HG03025 (cell line): ENCODE results near the gene DRAXIN.

Source experiments
- ATAC-seq: cut with Tn5 transposase; IDR thresholded peaks from one replicate; pipeline ENCODE4 v1.9.1; 2021; ENCODE audit warnings: mild to moderate bottlenecking, moderate library complexity; ENCODE audit not compliant: unreplicated experiment, low FRiP score

The DRAXIN gene

DNA sequence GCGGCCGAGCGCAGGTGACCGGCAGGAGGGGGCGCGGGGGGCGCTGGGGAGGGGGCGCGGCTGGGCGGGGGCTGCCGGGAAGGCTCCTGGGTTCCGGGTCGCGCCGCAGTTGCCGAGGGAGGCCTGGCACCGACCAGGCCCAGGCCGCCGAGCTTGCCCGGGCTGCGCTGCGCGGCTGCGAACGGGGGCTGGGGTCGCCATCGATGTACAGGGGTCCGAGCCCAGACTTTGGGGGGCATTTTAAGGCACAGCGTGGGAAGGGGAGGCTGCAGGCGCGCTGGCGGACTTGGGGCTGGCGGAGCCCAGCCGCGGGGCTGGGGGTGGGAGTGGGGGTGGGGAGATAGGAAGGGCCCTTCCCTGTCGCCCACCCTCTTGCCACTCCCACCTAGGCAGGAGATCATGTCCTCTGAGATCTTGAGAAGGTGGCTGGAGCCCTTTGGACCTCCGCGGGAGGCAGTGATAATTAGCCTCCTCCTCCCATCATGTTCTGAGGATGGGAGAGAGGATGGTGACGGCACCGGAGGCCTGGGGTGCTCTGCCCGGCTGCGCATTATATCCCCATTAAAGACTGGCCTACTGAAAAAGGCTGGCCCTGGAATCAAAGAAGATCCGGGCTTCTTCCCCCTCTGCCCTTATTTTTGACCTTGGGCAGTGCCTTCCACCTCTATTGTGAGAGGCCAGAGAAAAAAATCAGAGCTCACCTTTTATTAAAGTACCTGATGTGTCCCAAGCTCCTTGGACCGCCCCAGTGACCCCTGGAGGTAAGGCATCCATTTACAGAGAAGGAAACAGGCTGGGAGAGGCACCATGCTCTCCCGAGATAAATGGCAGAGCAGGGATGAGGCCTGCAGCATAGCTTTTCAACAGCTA is 36.3 kb upstream of the DRAXIN start:
- no peak for ATAC-seq

- no peak for ATAC-seq
These were observed 33.9 kb upstream of the DRAXIN start for GRCh38 chr1:11657654-11658053.

GRCh38 chr1:11658542-11658941 is 33.0 kb upstream of the DRAXIN start:
- ATAC-seq: no peak

GRCh38 chr1:11659748-11660147 is 31.8 kb upstream of the DRAXIN start:
- no peak for ATAC-seq

DNA sequence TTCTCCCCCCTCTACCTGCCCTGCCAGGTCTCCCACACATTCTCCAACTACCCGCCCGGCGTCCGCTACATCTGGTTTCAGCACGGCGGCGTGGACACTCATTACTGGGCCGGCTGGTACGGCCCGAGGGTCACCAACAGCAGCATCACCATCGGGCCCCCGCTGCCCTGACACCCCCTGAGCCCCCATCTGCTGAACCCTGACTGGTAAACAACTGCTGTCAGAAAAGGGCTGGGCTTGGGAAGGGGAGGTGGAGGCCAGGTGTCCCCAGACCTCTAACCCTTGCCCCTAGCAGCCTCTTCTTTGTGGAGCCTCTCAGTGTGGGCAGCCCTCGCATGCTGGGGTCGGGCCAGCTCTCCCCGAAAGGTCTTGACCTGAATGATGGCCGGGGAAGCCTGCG is 30.4 kb upstream of the DRAXIN start:
- ATAC-seq: no peak

DNA sequence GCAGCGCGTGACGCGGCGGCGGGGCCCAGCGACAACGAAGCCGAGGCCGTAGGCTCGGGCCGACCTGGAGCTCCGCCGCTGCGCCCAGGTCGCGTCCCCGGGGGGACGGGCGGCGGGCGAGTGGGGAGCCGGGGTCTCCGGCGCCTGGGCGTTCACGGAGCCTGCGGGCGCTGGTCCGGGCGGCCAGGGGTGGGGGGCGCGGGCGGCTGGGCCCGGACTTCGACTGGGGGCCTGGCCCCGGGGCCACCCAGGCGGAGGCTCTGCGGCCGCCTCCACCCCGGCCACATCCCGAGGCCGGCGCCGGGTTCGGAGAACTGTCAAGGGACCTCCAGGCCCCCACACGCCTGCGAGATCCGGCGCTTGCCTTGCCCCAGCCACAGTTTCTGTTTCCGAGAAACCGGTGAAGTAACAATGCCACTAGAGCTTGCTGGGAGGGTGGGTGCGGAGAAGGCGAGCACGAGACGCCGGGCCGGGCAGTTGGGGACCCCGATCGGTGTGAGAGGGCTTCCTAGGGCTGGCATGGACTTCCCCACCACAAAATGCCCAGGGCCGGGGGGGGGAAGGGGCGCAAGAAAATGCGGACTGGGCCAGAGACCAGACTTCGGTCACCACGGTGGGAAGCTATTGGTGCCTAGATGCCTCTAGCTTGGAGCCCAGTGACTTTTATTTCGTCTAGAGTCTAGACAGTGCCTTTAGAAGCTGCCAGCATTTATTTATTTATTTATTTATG is 27.0 kb upstream of the DRAXIN start:
- peak; percentile 43 for ATAC-seq

DNA sequence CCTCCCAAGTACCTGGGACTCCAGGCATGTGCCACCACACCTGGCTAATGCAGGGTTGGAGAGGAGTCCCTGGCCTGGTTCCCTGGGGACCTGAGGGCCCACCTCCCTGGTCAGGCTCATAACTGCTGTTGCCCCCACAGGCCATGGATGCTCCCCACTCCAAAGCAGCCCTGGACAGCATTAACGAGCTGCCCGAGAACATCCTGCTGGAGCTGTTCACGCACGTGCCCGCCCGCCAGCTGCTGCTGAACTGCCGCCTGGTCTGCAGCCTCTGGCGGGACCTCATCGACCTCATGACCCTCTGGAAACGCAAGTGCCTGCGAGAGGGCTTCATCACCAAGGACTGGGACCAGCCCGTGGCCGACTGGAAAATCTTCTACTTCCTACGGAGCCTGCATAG is 23.0 kb upstream of the DRAXIN start:
- no peak for ATAC-seq

DNA sequence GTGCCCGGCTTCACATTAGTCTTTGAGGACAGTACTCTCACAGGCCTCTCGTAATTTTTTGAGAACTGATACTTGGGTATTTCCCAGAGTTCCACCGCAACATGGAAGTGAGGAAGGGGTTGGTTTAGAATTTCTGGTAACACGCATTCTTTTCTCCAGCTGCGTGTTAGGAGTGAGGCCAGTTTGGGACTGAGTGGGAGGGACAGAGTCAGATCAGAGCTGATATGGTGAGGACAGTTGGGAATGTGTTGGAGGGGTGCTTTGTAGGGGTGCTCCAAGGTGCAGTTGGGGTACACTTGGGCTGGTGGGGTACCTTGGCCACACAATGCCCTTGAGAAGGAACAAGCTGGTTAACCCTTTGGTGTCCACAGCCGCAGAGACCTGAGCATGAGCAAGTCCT is 20.8 kb upstream of the DRAXIN start:
- ATAC-seq: no peak

- no peak for ATAC-seq
These were observed 20.3 kb upstream of the DRAXIN start for GRCh38 chr1:11671205-11671543.

GRCh38 chr1:11671544-11672286 is 19.8 kb upstream of the DRAXIN start:
- ATAC-seq: no peak

DNA sequence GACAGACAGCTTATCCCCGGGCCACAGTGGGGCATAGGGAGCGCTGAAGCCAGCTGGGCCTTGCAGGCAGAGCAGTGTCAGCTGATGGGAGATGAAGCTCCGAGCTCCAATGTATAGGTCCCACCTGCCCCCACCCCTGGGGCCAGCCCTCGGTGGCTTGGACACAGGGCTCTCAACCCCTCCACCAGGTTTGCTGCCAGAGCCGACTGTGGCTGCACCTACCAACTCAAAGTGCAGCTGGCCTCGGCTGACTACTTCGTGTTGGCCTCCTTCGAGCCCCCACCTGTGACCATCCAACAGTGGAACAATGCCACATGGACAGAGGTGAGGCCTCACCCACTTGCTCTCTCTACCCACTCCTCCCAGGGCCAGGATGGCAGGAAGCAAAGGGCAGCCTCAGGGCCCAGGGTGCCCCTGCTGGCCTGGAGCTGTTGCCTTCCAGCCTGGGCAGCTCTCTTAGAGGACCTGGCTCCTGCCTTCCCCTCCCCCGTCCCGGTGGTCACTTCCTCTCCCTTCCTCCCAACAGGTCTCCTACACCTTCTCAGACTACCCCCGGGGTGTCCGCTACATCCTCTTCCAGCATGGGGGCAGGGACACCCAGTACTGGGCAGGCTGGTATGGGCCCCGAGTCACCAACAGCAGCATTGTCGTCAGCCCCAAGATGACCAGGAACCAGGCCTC is 18.3 kb upstream of the DRAXIN start:
- ATAC-seq: no peak

- no peak for ATAC-seq
These were observed 17.0 kb upstream of the DRAXIN start for GRCh38 chr1:11674488-11674887.

DNA sequence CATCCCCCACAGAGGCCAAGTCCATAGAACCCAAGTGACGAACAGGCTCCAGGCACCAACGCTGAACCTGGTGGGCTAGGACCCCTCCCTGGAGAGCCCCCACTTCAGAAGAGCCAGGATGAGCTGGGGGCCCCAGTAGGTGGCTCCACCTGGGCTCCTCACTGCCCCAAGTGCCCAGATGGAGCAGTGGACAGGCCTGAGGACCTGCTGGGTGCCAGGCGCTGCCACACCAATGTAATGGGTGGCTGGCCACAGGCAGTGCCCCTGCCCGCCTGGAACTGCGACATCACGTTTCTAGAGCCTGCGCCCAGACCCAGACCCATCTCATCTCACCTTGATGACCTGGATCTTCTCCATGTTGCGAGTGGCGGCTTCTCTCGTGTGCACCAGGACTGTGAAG is 16.2 kb upstream of the DRAXIN start:
- no peak for ATAC-seq

GRCh38 chr1:11676386-11677103 is 15.0 kb upstream of the DRAXIN start:
- no peak for ATAC-seq

DNA sequence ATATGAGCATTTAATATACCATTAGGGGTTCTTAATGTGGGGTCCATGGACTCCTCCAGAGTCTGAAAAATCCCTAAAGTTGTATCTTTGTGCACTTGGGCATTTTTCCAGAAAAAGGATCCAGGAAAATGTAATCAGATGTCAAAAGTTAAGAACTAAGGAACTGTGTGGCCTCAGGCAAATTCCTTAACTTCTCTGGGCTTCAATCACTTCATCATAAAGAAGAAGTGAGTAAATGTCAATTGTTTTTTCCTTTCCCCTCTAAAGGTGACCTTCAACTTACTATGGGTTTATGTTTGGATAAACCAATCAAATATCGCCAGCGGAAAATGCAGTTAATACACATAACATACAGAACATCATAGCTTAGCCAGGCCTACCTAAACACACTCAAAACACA is 13.1 kb upstream of the DRAXIN start:
- ATAC-seq: no peak

- ATAC-seq: peak; percentile 27
These were observed 11.0 kb upstream of the DRAXIN start for GRCh38 chr1:11680270-11681070.

DNA sequence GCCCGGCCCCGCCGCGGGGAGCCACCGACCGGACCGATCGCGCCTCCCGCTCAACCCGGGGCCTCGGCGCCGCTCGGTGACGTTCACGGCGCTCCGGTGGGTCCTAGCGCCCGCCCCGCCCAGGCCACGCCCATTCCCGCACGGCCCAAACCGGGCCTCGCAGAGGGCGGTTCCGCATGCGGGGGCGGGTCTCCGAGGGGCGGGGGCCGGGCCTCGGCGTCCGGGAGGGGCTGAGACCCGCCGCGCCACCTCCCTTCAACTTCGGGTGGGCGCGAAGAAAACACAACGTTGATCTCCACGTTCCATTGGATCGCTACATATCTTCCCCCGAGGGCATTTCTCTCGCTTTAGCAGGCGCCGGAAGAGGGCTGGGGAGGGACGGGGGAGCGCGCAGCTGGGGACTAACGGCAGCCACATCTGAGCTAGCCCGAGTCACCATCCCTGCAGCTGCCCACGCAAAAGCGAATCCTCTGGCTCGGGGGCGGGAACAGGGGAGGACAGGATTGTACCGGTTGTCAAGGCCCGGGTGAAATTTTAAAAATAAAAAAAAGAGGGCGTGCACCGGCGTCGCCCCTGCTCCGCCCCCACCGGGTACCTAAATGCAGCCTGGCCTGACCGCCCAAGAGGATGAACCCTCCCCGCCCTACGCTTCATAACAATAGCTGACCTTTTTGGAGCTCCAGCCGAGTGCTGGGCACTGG is 10.3 kb upstream of the DRAXIN start, which contains the start of gene MAD2L2:
MAD2L2 (minus strand) TSS at position 78 of the 701 bp plus-strand sequence. CDS start 547 bp downstream, outside the sequence.
- ATAC-seq: peak; percentile 86

DNA sequence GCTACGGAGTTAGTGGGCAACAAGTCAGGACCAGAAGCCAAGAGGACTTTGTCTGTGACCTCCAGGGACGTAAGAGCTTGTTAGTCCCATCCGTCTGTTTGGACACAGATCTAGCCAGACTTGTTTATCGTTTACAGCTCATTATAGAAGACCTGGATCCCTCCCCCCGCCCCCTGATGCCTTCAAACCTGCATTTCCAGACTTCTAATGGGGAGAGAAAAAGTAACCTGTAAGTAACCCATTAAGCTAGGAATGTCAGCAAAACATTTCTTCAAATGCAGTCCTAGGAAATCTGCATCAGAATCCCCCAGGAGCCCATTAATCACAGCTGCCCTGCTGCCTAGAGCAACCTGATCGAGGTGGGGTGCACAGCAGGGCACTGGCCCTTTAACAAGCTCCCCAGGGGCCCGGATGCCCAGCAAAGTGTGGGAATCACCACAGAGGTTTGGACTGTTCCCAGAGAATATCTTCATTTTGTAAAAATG is 9.2 kb upstream of the DRAXIN start:
- ATAC-seq: no peak
